Measurements from ENCODE around the gene STXBP1. TPM values are rescaled to one million over a fixed set of nuclear protein-coding genes. Genes with fewer than 3 reads are reported as not detected.

STXBP1 gene
- total and polyA plus RNA-seq, 2 of the 4 experiments (the other 2 are of a cell fraction), result 15.8 to 22.6 TPM

DNA sequence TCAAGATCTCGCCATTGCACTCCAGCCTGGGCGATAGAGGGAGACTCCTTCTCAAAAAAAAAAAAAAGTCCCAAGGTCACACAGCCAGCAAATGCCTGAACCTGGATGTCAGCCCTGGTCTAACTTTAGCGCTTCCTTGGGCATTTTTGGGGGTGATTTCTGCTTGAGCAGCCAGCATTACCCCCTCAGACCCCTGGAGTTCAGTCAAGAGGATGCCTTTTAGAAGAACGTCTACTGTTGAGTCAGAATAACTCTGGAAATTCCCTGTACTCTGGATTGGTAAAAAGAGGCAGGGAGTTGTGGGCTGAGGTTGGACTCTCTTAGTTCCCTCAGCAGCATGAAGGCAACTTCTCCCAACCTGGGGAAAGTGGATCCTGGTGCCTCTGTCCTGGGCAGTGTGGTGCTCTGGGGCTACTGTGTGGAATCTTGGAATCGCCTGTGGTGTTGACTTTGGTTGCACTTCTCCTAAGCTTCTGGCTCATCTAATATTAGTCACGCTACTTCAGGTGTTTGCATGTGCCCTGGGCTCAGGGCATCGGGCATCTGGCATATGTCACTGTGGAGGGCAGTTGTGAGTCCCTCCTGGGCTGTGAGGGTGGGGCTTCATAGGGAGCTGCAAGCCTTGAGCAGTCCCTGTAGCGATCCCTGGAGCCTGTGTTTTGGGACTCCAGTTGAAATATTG, 32.2 kb downstream of the STXBP1 start:
- no peak overlapping the region for H4K8ac ChIP-seq (ENCODE audit: low read depth in 2 of 2, low read length in 2 of 2)
- H2BK20ac ChIP-seq (ENCODE audit: low read depth, low read length), result no peak overlapping the region
- no peak overlapping the region for H3K27ac ChIP-seq (ENCODE audit: insufficient read depth, low read length)
- no peak overlapping the region for H2BK15ac ChIP-seq (ENCODE audit: low read depth, low read length)
- H4K5ac ChIP-seq (ENCODE audit: low read depth, low read length), result no peak overlapping the region
- no peak overlapping the region for H3K4me2 ChIP-seq (ENCODE audit: low read depth, low read length)
- H3K14ac ChIP-seq (replicated peaks; ENCODE audit: low read depth, low read length), result no peak overlapping the region
- no peak for ATAC-seq (ENCODE audit: low read depth)
- no peak overlapping the region for H2AFZ ChIP-seq (replicated peaks; ENCODE audit: low read length, poor library complexity)
- WGBS, 2 experiments (ENCODE audit: extremely low coverage in 2 of 2, insufficient read length in 1 of 2), result no CpG with 5 or more reads among the region's 8 CpGs
- H2AK9ac ChIP-seq (replicated peaks; ENCODE audit: low read depth, low read length, poor library complexity), result no peak overlapping the region
- H3K23ac ChIP-seq (ENCODE audit: low read depth, low read length), result no peak overlapping the region
- H3K4me1 ChIP-seq (ENCODE audit: control insufficient read depth, insufficient read depth, low read length), result no peaks in the 10 kb centered on the region
- H2BK5ac ChIP-seq (ENCODE audit: low read depth, low read length, poor library complexity, severe bottlenecking), result no peak overlapping the region
- H3K36me3 ChIP-seq (ENCODE audit: control insufficient read depth, insufficient read depth, low read length), result no peaks in the 10 kb centered on the region
- peaks cover 11 to 21% of the 10 kb centered on the region in 2 experiments; a peak in 3 of 4 replicates for H3K79me1 ChIP-seq (ENCODE audit: low read depth in 1 of 2, low read length in 2 of 2)
- H4K20me1 ChIP-seq (ENCODE audit: insufficient read depth, low read length), result peaks cover 14% of the 10 kb centered on the region; the same call in 1 of the 2 replicates
- POLR2A ChIA-PET (ENCODE audit: unreplicated experiment), result no interaction called here
- H4K91ac ChIP-seq (ENCODE audit: insufficient read depth, low read depth, low read length), result no peak overlapping the region
- H3K9me3 ChIP-seq (ENCODE audit: control insufficient read depth, insufficient read depth, low read length), result no peaks in the 10 kb centered on the region
- H3K9me1 ChIP-seq (ENCODE audit: insufficient read depth, low read length), result 0 out of 2 replicates have a peak, but pooled peaks cover 2% of the 10 kb centered on the region
- CTCF ChIA-PET, result no interaction called here
- H3K18ac ChIP-seq (ENCODE audit: low read depth, low read length), result no peak overlapping the region
- no peak overlapping the region for H2BK120ac ChIP-seq (ENCODE audit: low read depth, low read length)
- in situ Hi-C loops (cut with MboI; ENCODE audit: low sequenced_read_pairs) (no loop called here), intact Hi-C loops (cut with micrococcal nuclease) (no loop called here), dilution Hi-C loops (cut with HindIII; ENCODE audit: low sequenced_read_pairs, unreplicated experiment) (no loop called here)
- no peak overlapping the region for H3K9ac ChIP-seq (ENCODE audit: low read depth, low read length)
- no peaks in the 10 kb centered on the region for H3K27me3 ChIP-seq (ENCODE audit: control insufficient read depth, insufficient read depth, low read length)
- no peak overlapping the region for H3K4ac ChIP-seq (ENCODE audit: low read depth, low read length)
- TF ChIP-seq POLR2A (IDR thresholded peaks at IDR 0.05; ENCODE audit: low read depth, low read length), result no peak
- TF ChIP-seq SMC3 (IDR thresholded peaks at IDR 0.05; ENCODE audit: low read depth, low read length), result no peak
- TF ChIP-seq, protein P1, sequence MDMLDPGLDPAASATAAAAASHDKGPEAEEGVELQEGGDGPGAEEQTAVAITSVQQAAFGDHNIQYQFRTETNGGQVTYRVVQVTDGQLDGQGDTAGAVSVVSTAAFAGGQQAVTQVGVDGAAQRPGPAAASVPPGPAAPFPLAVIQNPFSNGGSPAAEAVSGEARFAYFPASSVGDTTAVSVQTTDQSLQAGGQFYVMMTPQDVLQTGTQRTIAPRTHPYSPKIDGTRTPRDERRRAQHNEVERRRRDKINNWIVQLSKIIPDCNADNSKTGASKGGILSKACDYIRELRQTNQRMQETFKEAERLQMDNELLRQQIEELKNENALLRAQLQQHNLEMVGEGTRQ (IDR thresholded peaks at IDR 0.05; ENCODE audit: low read depth, low read length), result no peak
- no peak for TF ChIP-seq MAZ (IDR thresholded peaks at IDR 0.05; ENCODE audit: borderline replicate concordance, low read depth, low read length)
- no peak for TF ChIP-seq MAFK (IDR thresholded peaks at IDR 0.05; ENCODE audit: low read depth, low read length)
- no peak for TF ChIP-seq RCOR1 (IDR thresholded peaks at IDR 0.05; ENCODE audit: insufficient replicate concordance, low read length)
- no peak for TF ChIP-seq BHLHE40 (IDR thresholded peaks at IDR 0.05; ENCODE audit: low read depth, low read length)
- no peak overlapping the region for H3K56ac ChIP-seq (ENCODE audit: extremely low read depth, insufficient read depth, low read length)
- no TSS peak for BruUV-seq (replicated peaks)
- H2AK5ac ChIP-seq (ENCODE audit: low read depth, low read length), result no peak overlapping the region
- no peak overlapping the region for H3K4me3 ChIP-seq (ENCODE audit: insufficient read depth, low read depth, low read length)
- DNase-seq, result no peak
